ENCODE data around the gene CACNA2D3.

DNA sequence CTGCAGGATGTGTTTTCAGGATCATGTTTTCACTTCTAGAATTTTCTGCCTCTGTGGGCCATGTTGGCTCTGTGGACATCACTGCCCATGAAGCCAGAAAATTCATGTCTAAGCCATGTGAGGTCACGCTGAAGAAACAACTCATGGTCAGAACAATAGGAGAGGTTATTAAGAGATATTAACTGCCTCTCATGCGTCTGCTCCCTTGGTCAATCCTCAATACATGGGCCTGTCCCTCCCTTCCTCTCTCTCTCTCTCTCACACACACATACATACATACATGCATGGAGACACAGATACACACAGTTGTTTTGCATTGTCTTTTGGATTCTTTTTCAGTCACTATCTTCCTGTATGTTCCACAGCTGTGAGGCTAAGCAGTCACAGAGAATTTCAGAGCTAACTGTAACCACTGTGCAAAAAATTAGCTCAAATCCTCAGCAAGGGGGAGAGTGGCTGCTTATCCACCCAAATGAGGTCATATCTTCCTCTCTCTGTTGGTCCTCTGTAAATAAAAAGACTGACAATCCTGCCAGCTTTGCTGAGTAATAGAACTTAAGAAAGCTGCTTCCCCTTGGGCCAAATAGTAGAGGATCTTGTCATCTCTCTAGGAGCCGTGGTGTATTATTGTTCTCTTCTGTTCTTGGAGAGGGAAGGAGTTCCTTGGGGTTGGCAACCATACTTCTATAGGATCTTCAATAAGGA lies 759.9 kb downstream of the CACNA2D3 start:
- TF ChIP-seq EZH2 (IDR thresholded peaks at IDR 0.05) (no peak), POLR2AphosphoS5 (IDR thresholded peaks at IDR 0.05; ENCODE audit: borderline replicate concordance, low read depth, low read length) (no peak)
